Measurements from ENCODE around the gene BTBD3.

Gene BTBD3

DNA sequence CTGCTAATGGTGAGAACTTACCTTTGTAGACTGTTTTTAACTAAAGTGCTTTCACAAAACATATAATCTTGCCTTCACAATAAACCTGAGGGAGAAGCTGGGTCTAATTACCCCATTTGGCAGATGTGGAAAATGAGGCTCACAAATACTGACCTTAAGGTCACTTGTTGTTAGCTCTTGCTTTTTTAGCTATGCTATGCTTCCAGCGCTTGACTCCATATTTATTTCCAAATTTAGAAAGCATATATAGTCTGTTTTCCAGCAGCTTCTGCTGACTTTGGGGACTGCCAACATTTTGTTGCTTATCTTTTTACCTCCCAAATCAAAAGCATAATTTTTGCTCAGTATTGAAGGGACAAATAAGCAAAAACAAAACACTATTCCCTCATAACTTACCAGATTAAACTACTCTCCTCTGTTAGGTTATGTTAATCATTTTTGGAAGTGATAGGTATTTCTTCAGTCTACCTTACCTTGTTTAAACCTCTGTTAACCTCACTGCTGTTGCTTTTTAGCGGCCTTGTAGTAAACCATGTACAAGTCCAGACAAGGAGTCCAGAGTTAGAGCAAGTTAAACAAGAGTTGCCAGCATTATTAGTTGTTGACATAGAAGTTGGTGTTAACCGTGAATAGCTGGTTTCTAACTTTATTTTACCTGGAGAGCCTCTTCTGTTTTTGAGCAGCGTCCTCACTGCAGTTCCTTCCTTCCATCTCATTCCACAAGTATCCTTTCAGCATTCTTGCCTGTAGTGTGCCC, 4.9 kb upstream of the BTBD3 start:
- no peak for DNase-seq (ENCODE audit: extremely low spot score, insufficient read length, low read depth)

DNA sequence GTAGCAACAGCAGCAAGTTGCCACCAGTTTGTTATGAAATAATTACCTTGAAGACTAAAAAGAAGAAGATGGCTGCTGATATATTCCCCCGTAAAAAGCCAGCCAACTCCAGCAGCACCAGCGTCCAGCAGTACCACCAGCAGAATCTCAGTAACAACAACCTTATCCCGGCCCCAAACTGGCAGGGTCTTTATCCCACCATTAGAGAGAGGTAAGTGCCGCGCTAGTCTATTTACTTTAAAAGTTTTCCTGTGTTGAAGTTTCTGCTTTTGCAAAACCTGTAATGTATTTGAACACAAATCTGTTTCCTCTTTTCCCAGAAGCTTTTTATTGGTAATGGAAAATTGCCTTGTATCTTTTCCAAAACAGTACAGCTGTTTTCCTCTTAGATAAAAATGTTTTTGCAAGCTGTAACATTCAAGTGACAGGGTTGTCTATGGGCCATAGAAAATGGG, 725 bp downstream of the BTBD3 start:
- no peak for FAIRE-seq
- no peak for DNase-seq (ENCODE audit: extremely low spot score, insufficient read length, low read depth)

More for the DNA sequence above, 4.9 kb upstream of the BTBD3 start:
- FAIRE-seq, result no peak

DNA sequence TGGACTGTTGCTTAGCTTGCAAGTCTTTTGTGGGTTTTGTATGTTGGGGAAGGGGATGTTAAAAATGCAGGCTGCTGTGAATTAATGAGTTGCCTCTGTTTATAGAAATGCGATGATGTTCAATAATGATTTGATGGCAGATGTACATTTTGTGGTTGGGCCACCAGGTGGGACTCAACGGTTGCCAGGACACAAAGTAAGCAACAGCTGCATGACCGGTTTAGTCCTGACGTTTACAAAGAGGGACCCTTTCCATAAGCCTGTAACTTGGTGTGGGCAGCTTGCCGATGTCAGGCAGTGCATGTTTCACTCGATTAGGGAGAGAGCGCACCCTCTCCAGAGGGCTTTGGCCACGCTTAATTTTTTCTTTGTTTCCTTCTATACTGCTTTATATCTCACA, 1.3 kb downstream of the BTBD3 start:
- FAIRE-seq (no peak), DNase-seq (ENCODE audit: extremely low spot score, insufficient read length, low read depth) (no peak)

DNA sequence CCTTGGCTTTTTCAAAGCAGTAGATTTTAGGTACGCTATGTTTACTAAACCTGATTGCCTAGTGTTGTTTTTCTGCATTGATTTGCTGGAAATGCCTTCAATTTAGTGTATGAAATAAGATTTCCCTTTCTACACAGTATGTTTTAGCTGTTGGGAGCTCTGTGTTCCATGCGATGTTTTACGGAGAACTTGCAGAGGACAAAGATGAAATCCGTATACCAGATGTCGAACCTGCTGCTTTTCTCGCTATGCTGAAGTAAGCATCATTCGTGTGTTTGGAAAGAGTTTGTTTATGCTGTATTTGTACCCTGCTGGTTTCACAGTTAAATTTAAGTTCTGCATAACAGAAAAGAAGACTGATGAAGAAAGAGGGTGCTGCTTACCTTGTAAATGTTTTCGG, 1.9 kb downstream of the BTBD3 start:
- FAIRE-seq (no peak), DNase-seq (ENCODE audit: extremely low spot score, insufficient read length, low read depth) (no peak)

DNA sequence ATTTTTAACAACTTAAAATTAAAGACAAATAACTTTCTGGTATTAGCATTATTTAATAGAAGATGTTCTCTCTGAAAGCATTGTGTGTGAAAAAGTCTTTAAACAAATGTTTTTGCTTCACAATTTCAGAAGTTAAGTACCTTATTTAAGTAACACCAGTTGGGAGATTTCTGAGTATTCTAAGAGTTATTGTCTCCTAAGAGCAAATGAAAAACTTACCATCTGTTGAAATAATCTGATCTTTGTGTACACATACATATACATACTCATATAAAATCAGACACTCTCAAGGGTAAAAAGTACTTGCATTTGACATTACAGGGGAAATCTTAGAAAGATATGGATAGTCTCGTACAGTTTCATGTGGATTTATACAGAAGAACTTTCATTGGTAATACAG, 2.4 kb downstream of the BTBD3 start:
- DNase-seq (ENCODE audit: extremely low spot score, insufficient read length, low read depth) (no peak), FAIRE-seq (no peak)

DNA sequence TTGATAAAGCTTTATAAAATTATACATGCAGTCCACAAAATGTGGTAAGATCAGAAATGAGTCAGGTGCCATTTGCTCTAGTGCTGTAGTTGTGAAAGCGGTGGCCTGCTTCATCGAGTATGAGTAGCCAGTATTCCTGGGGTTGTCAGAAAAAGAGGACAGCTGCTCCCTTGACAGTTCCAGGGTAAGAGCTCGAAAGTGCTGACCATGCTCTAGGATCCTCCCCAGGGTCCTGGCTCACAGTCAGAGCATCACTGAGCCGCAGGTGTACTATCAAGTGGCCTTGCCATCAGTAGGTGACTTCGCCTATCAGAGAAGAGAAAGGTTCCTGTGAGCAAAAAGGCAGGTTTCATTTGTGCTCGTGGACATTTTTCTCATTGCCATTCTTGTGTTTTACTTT, 3.6 kb downstream of the BTBD3 start:
- no peak for DNase-seq (ENCODE audit: extremely low spot score, insufficient read length, low read depth)
- no peak for FAIRE-seq

DNA sequence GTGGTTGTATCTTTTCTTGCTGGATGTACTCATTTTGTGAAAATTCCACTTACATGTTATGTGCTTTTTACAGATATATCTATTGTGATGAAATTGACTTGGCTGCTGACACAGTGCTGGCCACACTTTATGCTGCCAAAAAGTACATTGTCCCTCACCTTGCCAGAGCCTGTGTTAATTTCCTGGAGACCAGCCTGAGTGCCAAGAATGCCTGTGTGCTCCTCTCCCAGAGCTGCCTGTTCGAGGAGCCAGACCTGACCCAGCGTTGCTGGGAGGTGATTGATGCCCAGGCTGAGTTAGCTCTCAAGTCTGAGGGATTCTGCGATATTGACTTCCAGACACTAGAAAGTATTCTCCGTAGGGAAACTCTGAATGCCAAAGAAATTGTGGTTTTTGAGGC, 4.9 kb downstream of the BTBD3 start:
- no peak for DNase-seq (ENCODE audit: extremely low spot score, insufficient read length, low read depth)
- FAIRE-seq, result no peak

DNA sequence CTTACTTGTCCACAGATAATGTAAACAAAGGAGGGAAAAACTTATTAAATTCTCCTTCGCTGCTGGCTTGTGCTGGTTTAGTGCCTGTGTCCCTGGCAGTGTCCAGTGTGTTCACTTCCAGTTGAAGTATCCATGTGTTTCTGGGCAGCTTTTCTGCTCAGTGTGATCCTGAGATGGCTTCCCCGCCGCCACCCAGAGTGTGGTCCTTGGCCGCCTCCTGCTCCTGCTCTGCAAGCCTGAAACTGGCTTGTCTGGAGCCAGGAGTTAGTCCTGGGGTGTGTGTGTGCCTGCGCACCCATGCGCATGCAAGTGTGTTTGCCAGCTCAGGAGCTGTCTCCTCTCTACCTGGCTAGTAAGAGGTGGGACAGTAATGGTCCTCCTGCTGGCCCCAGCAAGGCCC, 7.2 kb downstream of the BTBD3 start:
- DNase-seq (ENCODE audit: extremely low spot score, insufficient read length, low read depth) (no peak), FAIRE-seq (no peak)

DNA sequence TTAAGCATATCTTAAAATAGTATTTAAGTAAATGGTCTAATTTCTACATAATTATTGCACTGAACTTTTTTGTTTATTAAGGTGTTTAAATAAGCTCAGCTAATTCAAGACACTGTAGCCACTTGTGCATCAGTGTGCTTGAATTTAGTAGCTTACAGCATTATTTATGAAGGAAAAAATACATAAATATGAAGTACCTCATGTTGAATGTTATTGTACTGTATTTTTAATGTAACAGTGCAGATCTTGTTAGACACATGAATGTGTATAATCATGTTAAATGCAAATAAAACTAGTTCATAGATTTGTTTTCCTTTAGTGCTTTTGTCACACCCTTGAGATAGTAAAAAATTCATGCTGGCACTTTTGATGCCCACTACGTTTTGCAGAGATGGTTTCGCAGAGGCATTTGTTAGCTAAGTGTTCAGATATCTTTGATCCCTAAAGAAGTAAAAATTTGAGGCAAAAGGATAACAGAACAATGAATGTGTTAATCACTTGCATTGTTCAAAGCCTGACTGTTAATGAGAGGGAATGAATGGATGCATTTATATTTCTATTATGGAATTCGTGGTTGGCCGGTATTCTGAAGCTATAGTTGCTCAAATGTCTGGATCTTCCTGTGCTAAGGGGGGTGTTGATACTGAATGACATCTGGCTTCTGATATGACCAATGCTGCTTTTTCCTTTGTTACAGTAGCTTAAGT, 8.8 kb downstream of the BTBD3 start:
- FAIRE-seq (no peak), DNase-seq (ENCODE audit: extremely low spot score, insufficient read length, low read depth) (no peak)

DNA sequence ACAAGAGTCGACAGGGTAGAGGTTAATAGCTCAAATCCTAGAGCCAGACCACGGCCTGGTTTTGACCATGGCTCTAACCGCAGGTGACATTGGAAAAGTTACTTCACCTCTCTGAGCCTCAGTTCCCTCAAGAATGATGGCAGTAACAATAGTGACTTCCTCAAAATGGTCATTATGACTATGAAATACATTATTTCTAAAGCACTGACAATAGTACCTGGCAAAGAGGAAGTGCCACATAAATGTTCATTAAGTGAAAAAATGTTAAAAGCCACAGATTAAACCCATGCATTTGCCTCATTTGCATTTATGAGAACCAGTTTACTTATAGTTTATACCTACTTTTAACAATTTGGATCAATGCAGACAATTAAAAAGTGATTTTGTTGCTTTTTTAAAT, 12.3 kb downstream of the BTBD3 start:
- FAIRE-seq (no peak), DNase-seq (ENCODE audit: extremely low spot score, insufficient read length, low read depth) (no peak)

DNA sequence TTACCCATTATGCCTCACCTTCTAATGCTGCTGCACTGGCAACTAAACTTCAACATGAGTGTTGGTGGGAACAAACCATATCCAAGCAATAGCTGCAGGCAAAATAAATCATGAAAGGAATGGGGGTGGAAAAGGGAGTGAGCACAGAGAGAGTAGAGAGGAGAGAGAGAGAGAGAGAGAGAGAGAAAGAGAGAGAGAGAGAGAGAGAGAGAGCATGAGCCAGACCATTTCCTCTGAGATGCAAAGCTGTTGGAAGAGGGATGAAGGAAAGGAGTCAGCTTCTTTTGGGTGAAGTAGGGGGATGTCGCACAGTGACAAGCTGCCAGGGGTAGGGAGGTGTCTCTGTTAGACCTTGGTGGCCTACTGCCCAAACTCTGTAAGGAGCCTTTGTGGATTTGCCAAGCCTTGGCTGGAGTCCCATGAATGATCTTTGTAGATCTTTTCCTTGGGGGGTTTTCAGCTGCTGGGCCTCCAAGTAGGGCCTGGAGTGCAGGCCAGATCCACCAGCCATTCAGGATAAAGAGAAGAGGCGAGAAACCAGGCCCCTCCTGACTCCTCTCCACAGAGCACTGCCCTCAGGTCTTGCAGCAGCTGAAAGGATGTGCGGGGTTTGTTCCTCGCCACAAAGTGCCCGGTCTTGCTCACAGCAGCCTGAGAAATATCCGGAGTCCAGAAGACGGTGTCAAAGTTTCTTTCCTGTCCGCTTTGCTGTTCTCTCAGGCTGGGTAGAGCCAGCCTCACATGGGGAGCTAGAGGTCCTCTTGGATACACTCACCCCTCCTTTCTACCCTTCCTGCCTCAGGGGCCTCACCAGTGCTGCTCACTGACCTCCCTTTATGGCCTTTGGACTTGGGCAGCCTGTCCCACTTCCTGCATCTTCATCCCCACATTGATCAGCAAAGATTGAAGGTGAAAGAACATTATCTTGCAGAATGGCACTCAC, 17.8 kb downstream of the BTBD3 start:
- DNase-seq (ENCODE audit: extremely low spot score, insufficient read length, low read depth) (no peak), FAIRE-seq (no peak)

DNA sequence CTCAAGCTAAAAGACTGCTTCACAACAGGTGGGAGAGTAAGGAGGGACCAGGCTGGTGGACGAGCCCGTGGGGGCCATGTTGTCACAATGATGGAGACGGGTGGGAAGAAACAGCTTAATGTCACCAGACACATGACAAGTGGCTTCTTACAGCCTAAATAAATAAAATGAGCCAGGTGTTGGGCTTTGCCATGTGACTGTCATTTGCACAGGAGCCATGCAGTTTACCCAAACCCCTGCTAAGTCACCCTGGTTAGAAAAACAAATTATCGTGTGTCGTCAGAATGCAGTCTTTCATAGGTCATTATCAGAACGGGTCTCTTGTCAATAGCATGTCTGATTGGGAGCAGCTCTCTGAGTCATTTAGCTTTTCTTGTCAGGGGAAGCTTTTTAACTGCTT, 18.5 kb downstream of the BTBD3 start:
- DNase-seq (ENCODE audit: extremely low spot score, insufficient read length, low read depth) (no peak), FAIRE-seq (no peak)

DNA sequence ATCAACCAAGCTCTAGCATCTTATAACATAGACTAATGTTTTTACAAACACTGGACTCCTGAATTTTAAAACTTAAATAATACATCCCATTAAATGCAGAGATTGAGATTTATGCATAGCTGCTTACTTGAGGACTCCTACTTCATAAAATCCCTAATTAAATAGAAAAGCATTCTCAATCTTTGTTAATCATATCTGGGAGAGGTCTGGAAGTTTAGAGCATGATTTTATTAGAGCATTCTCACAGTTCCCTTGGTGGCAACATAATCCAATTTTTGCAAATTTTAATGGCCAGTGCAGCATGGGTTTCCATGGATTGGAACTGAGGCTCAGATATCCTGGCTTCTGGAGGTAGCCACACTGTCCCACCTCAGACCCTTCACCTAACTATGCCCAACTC, 19.5 kb downstream of the BTBD3 start:
- DNase-seq (ENCODE audit: extremely low spot score, insufficient read length, low read depth) (no peak), FAIRE-seq (no peak)

DNA sequence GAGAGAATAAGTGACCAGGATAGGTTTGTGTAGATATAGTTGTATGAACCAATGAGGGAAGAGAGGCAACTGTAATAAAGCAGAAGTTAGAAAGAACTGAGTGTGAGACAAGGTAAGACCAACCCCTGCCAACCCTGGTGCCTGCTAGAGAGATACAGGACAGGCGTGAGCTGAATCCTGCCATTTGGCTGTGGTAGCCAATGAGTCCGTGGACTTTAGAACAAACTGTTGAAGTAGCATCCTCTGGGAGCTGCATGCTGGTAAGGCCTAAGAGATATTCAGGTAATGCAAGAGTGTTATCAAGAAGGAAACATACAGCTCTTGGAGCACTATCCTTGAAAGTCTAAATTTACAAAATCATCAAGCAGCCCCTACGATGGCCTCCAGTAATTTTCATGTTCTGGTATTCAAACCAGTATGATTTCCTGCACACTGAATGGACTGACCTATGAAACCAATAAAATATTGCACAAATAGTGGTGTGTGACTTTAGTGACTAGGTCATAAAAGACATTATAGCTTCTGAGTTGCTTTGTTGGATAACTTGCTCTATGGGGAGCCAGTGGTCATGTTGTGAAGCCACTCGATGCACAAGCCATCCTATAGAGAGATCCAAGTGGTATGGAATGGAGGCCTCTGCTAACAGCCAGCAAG, 24.0 kb downstream of the BTBD3 start:
- no peak for DNase-seq (ENCODE audit: extremely low spot score, insufficient read length, low read depth)
- FAIRE-seq, result no peak

DNA sequence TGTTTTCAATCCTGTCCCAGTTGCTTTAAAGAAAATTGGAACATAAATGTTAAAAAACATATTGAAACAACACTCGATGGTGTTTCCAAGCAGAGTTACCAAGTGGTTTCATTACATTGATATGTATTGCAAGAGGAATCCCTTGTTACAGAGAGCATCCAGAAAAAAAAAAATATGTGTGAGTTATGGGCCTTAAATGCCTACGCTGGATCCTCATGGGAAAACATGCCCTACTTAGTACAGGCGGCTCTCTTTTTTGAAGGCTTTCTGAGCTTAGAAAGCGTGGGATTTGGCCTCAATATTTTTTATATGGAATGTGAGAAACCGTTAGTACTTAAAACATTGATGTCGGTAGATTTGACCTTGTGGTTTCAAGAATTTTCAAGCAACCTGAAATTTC, 26.1 kb downstream of the BTBD3 start:
- no peak for DNase-seq (ENCODE audit: extremely low spot score, insufficient read length, low read depth)
- FAIRE-seq, result no peak

DNA sequence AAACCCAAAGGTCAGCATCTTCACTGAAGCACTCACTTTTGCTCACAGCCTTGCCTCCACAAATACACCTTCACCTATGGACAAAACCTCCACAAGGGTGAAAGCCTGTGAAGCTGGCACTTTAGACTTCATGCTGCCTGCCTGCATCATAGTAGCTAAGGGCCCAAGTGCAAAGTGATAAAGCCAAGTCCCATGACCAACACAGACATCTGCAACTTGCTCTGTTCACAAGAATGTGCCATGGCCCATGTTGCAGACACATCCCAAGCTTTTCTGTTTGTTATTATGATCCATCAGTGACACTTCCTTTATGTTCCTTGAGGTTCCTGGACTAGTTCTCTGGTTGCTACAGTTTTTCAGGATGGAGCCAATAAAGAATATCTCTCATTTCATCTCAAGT, 31.1 kb downstream of the BTBD3 start:
- no peak for FAIRE-seq

DNA sequence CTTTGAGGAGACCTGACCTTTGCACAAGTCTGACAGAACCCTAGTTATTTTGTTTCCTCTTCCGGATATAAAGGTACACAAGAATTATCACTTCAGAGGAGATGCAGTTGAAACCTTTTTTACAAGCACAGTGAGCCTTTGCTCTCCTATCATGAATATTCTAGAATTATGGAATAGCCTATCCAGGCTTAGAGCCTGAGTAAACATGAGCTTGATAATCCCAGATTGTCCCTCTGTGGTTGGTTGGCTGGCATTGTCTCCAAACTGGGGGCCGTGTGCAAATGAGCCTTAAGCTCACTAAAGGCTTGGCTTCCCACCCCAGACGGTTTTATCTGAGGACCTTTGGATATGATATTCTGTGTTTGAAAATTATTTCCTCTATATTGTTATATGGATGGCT, 32.0 kb downstream of the BTBD3 start:
- no peak for DNase-seq (ENCODE audit: extremely low spot score, insufficient read length, low read depth)
- no peak for FAIRE-seq

More for the DNA sequence above, 31.1 kb downstream of the BTBD3 start:
- DNase-seq (ENCODE audit: extremely low spot score, insufficient read length, low read depth), result no peak

DNA sequence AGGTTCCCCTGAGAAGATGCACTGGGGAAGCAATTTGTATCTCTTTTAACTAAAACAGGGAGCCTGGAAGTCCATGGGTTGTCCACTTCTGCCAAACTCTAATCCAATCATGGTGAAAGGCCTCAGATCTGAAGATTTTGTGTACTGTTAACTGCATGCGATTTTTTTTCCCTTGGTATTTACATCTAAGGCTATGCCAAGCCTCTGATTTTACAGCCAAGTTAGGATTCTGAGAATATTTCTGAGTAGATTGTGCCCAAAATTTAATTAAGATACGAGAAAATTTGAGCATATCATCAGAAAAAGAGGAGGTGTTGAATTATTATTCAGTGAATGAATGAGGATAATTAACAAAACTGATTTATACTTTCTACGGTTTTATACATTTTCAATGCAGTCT, 34.0 kb downstream of the BTBD3 start:
- DNase-seq (ENCODE audit: extremely low spot score, insufficient read length, low read depth) (no peak), FAIRE-seq (no peak)

DNA sequence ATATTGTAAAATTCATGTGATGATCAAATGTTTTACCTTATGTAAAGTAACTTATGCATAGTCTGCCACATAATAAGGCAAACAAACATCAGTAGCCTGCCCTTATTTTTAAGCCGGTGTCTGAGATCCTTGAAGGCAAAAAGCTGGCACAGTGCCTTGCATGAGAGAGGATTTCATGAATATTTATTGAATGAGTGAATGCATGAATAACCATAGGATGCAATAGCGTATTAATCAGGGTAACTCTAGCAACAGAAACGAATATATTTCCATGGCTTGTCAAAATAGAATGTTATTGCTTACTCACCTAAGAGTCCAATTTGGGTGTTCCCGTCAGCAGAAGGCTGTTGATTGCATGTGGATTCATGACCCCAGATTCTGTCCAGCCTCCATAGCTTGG, 34.9 kb downstream of the BTBD3 start:
- DNase-seq (ENCODE audit: extremely low spot score, insufficient read length, low read depth) (no peak), FAIRE-seq (no peak)

DNA sequence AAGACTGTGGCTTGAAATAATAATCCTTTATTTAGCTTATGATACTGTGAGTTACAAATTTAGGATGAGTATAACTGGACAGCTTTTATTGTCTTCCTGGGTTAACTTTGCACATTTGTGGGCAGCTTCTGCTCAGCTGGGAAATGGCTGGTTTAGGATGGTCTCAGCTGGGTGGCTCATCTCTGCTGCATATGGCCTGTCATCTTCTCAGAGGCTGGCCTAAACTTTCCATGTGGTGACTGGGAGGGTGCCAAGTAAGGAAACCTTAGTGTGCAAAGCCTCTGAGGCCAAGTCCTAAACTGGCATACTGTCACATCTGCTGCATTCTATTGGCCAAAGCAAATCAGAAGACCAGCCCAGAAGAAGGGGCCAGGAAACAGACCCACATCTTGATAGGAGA, 40.2 kb downstream of the BTBD3 start:
- FAIRE-seq (no peak), DNase-seq (ENCODE audit: extremely low spot score, insufficient read length, low read depth) (no peak)

All from GM18507 (cell line).